GM23338 (cell line): ENCODE results near the gene TAF8. TPM values are rescaled to one million over a fixed set of nuclear protein-coding genes. Genes with fewer than 3 reads are reported as not detected.

Experiments
- ATAC-seq: fragments of 200-7000 bp; cut with Tn5 transposase; 3 replicates; pipeline ENCODE4 v1.9.1; 2020
- DNase-seq: peaks from one replicate; pipeline ENCODE4 v3.0.0-alpha.2; 2015; ENCODE audit warnings: low spot score
- H2AFZ ChIP-seq: fragments of 200-600 bp; sonication (generic); 2 replicates; pipeline ENCODE4 v1.8.0; 2016; ENCODE audit warnings: antibody characterized with exemption, mild to moderate bottlenecking, moderate library complexity
- H3F3A ChIP-seq: fragments of 200-600 bp; sonication (generic); replicated peaks from 2 replicates; pipeline ENCODE4 v1.8.0; 2017; ENCODE audit warnings: antibody characterized with exemption, mixed run types, low read depth
- H3K27ac ChIP-seq: fragments of 200-600 bp; sonication (generic); 2 replicates; pipeline ENCODE4 v1.6.1; 2016; ENCODE audit warnings: low read depth
- H3K27me3 ChIP-seq: fragments of 200-600 bp; sonication (generic); 2 replicates; pipeline ENCODE4 v1.8.0; 2016; ENCODE audit warnings: mild to moderate bottlenecking, mixed run types, moderate library complexity; ENCODE audit not compliant: insufficient read depth
- H3K36me3 ChIP-seq: fragments of 200-600 bp; sonication (generic); 2 replicates; pipeline ENCODE4 v1.8.0; 2016; ENCODE audit warnings: mild to moderate bottlenecking; ENCODE audit not compliant: insufficient read depth
- H3K4me1 ChIP-seq: fragments of 200-600 bp; sonication (generic); 2 replicates; pipeline ENCODE4 v1.8.0; 2016; ENCODE audit warnings: mild to moderate bottlenecking, moderate library complexity; ENCODE audit not compliant: insufficient read depth
- H3K4me2 ChIP-seq: fragments of 200-600 bp; sonication (generic); 2 replicates; pipeline ENCODE4 v1.7.1; 2017; ENCODE audit warnings: mixed run types
- H3K4me3 ChIP-seq: fragments of 200-600 bp; sonication (generic); 2 replicates; pipeline ENCODE4 v1.6.1; 2016; ENCODE audit warnings: mixed run types
- H3K79me2 ChIP-seq: fragments of 200-600 bp; sonication (generic); replicated peaks from 2 replicates; pipeline ENCODE4 v1.8.0; 2017; ENCODE audit warnings: mild to moderate bottlenecking; ENCODE audit not compliant: insufficient read depth
- H3K9me2 ChIP-seq: fragments of 200-600 bp; sonication (generic); 2 replicates; pipeline ENCODE4 v1.8.0; 2017; ENCODE audit not compliant: insufficient read depth
- H4K20me1 ChIP-seq: fragments of 200-600 bp; sonication (generic); replicated peaks from 2 replicates; pipeline ENCODE4 v1.8.0; 2017; ENCODE audit warnings: mild to moderate bottlenecking; ENCODE audit not compliant: insufficient read depth
- H3K27ac Mint-ChIP-seq: 2 replicates; pipeline ENCODE4 v1.8.0; 2020; ENCODE audit warnings: inconsistent platforms, mild to moderate bottlenecking, moderate library complexity, mixed read lengths
- H3K27me3 Mint-ChIP-seq: 3 replicates; pipeline ENCODE4 v1.8.0; 2022; ENCODE audit warnings: low read depth, mild to moderate bottlenecking, moderate library complexity, mixed read lengths, inconsistent platforms; ENCODE audit not compliant: insufficient read depth, poor library complexity
- H3K36me3 Mint-ChIP-seq: 3 replicates; pipeline ENCODE4 v1.8.0; 2021; ENCODE audit warnings: low read depth, mild to moderate bottlenecking, inconsistent platforms, moderate library complexity, mixed read lengths
- H3K4me1 Mint-ChIP-seq: 3 replicates; pipeline ENCODE4 v1.8.0; 2020; ENCODE audit warnings: mild to moderate bottlenecking, inconsistent platforms, mixed read lengths
- H3K4me3 Mint-ChIP-seq: 3 replicates; pipeline ENCODE4 v1.8.0; 2021; ENCODE audit warnings: moderate library complexity, mild to moderate bottlenecking, inconsistent platforms, mixed read lengths
- H3K9me3 Mint-ChIP-seq: 3 replicates; pipeline ENCODE4 v1.8.0; 2020; ENCODE audit warnings: moderate library complexity, mild to moderate bottlenecking, inconsistent platforms, mixed read lengths
- CREB1 ChIP-seq: fragments of 250-450 bp; sonication (Bioruptor Pico); IDR thresholded peaks from 2 replicates; pipeline ENCODE4 v1.5.0; 2020; ENCODE audit warnings: low read depth, mild to moderate bottlenecking, moderate library complexity
- EZH2 ChIP-seq: fragments of 200-600 bp; sonication (generic); IDR thresholded peaks from one replicate; pipeline ENCODE4 v1.8.0; 2017; ENCODE audit warnings: antibody characterized with exemption, mild to moderate bottlenecking, low read depth; ENCODE audit not compliant: unreplicated experiment
- EZH2phosphoT487 ChIP-seq: fragments of 200-600 bp; sonication (generic); IDR thresholded peaks from one replicate; pipeline ENCODE4 v1.8.1; 2018; ENCODE audit warnings: antibody characterized with exemption; ENCODE audit not compliant: unreplicated experiment
- JUNB ChIP-seq: IDR thresholded peaks from one replicate; pipeline ENCODE4 v1.6.1; 2016; ENCODE audit warnings: antibody characterized with exemption; ENCODE audit not compliant: unreplicated experiment
- NANOG ChIP-seq: IDR thresholded peaks from 2 replicates; pipeline ENCODE4 v1.6.1; 2016; ENCODE audit warnings: antibody characterized with exemption, borderline replicate concordance
- POLR2AphosphoS5 ChIP-seq: IDR thresholded peaks from 2 replicates; pipeline ENCODE4 v1.6.1; 2016; ENCODE audit warnings: antibody characterized with exemption, low read depth
- STAT1 ChIP-seq: IDR thresholded peaks from one replicate; pipeline ENCODE4 v1.6.1; 2016; ENCODE audit warnings: antibody characterized with exemption; ENCODE audit not compliant: unreplicated experiment
- ZNF114 ChIP-seq: fragments of 250-450 bp; sonication (Bioruptor Pico); IDR thresholded peaks from 2 replicates; pipeline ENCODE4 v1.5.0; 2020; ENCODE audit warnings: mild to moderate bottlenecking, moderate library complexity
- ZNF331 ChIP-seq: fragments of 250-450 bp; sonication (Bioruptor Pico); IDR thresholded peaks from 2 replicates; pipeline ENCODE4 v1.5.0; 2020; ENCODE audit warnings: low read depth, mild to moderate bottlenecking, moderate library complexity
- polyA plus RNA-seq: library from polyadenylated mRNA; unstranded; fragments of >200 nt; fragmentation: Nextera tagmentation; extraction: Ambion mirVana; gene quantifications from 2 replicates; pipeline ENCODE4 v1.2.1, GENCODE V29; 2016
- total RNA-seq: library from RNA; depleted of rRNA; stranded (reverse); fragments of >200 nt; shearing (Covaris generic); gene quantifications from 2 replicates; pipeline ENCODE4 v1.2.3, GENCODE V29; 2014
- TF ChIP-seq, protein P1 (sequence below): IDR thresholded peaks from 2 replicates; pipeline ENCODE4 v1.6.1; 2016; ENCODE audit warnings: antibody characterized with exemption
- TF ChIP-seq, protein P2 (sequence below), 2 experiments: fragments of 200-600 bp in 1 of 2; sonication (generic) in 1 of 2; conservative IDR thresholded peaks; 2 replicates each; pipeline versions ENCODE4 v1.5.1 to v1.6.1; 2016 to 2017; ENCODE audit warnings: antibody characterized with exemption in 2 of 2, low read depth in 2 of 2, mild to moderate bottlenecking in 2 of 2, moderate library complexity in 1 of 2
- TF ChIP-seq, protein P3 (sequence below): fragments of 250-450 bp; sonication (Bioruptor Pico); IDR thresholded peaks from 2 replicates; pipeline ENCODE4 v1.5.0; 2020; ENCODE audit warnings: mild to moderate bottlenecking, moderate library complexity

TAF8 gene
- total and polyA plus RNA-seq, 2 experiments from 2014 or later, result 18.7 to 30.6 TPM

DNA sequence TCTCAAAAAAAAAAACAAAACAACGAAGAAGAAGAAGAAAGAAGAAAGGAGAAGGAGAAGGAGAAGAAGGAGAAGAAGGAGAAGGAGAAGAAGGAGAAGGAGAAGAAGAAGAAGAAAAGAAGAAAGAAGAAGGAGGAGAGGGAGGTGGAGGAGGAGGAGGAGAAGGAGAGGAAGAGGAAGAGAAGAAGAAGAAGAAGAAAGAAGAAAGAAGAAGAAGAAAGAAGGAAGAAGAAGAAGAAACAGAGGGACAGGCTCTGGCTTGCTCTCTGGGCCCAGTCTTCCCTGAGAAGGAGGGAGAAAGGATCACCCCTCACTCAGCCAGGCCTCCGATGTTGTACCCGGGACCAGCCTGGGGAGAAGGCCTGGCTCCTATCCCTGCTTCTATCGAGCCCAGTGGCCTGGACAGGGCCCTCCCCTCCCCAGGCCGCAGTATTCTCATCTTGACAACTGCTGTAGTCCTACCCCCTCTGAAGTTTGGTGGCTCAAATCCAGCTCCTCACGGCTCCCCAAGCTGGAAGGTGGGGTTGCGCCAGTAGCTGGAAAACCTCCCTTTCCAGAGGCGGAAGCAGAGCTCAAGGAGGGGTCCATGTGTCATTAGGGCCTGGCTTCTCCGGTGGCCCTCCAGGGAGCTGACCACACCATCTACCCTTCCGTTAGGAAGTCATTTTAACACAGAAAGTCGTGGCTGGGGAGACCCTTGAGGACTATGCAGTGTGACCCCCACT, 73.2 kb downstream of the TAF8 start (continued):
- TF ChIP-seq, protein P1, sequence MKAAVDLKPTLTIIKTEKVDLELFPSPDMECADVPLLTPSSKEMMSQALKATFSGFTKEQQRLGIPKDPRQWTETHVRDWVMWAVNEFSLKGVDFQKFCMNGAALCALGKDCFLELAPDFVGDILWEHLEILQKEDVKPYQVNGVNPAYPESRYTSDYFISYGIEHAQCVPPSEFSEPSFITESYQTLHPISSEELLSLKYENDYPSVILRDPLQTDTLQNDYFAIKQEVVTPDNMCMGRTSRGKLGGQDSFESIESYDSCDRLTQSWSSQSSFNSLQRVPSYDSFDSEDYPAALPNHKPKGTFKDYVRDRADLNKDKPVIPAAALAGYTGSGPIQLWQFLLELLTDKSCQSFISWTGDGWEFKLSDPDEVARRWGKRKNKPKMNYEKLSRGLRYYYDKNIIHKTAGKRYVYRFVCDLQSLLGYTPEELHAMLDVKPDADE, result no peak
- TF ChIP-seq EZH2phosphoT487, result no peak

DNA sequence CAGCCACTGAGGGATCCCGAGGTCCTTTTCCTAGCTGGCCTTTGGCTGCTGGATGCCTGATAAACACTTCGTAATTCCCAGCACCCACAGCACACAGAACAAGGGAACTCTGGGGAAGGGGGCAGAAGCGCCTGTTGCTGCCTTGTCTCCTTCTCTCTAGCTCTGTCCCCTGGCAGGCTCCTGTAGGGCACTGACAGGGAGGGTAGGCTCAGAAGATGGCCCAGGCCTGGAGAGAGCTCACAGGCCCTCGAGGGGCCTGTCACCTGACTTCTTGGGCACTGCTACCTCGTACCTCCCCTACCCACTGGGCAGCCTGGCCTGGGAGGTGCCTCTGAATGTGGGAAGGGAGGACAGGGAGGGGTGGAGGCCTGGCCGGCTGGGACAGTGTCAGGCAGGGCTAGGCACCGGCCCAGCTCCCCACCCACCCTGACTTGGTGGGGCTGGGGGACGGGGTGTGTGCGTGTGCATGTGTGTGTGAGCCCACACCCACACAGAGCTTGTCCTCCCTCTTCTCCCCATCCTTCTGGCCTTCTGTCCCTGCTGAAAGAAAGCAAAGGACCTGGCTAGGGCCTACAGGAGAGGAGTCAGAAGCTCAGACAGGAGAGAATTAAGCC, 74.0 kb downstream of the TAF8 start:
- Mint-ChIP-seq H3K9me3 (no peaks in the 10 kb centered on the region), H3K27me3 (peaks cover 13% of the 10 kb centered on the region), H3K4me1 (peaks cover 2% of the 10 kb centered on the region; the same call in 1 of the 3 replicates), H3K27ac (no peak overlapping the region), H3K4me3 (no peak overlapping the region), H3K36me3 (peaks cover 73% of the 10 kb centered on the region)
- no peaks in the 10 kb centered on the region for H3K9me2 ChIP-seq
- no peaks in the 10 kb centered on the region for H3K27me3 ChIP-seq
- no peak overlapping the region for H3K27ac ChIP-seq
- DNase-seq (no peak), ATAC-seq (peak; percentile 17; the same call in 2 of the 3 replicates)
- H3K4me3 ChIP-seq, result no peak overlapping the region
- no peak overlapping the region for H2AFZ ChIP-seq
- H4K20me1 ChIP-seq, result peaks cover 6% of the 10 kb centered on the region
- H3F3A ChIP-seq, result no peaks in the 10 kb centered on the region; the same call in 1 of the 2 replicates
- no peak overlapping the region for H3K4me2 ChIP-seq
- peaks cover 7% of the 10 kb centered on the region for H3K79me2 ChIP-seq
- peaks cover 25% of the 10 kb centered on the region for H3K36me3 ChIP-seq
- H3K4me1 ChIP-seq, result no peaks in the 10 kb centered on the region
- TF ChIP-seq EZH2phosphoT487, result no peak
- no peak for TF ChIP-seq ZNF114 (CRISPR knock-in tag)
- TF ChIP-seq, protein P2, sequence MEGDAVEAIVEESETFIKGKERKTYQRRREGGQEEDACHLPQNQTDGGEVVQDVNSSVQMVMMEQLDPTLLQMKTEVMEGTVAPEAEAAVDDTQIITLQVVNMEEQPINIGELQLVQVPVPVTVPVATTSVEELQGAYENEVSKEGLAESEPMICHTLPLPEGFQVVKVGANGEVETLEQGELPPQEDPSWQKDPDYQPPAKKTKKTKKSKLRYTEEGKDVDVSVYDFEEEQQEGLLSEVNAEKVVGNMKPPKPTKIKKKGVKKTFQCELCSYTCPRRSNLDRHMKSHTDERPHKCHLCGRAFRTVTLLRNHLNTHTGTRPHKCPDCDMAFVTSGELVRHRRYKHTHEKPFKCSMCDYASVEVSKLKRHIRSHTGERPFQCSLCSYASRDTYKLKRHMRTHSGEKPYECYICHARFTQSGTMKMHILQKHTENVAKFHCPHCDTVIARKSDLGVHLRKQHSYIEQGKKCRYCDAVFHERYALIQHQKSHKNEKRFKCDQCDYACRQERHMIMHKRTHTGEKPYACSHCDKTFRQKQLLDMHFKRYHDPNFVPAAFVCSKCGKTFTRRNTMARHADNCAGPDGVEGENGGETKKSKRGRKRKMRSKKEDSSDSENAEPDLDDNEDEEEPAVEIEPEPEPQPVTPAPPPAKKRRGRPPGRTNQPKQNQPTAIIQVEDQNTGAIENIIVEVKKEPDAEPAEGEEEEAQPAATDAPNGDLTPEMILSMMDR (conservative IDR thresholded peaks at IDR 0.05; ENCODE audit: low read depth in 2 of 2), result no peak
- TF ChIP-seq EZH2, result no peak
- no peak for TF ChIP-seq JUNB
- TF ChIP-seq, protein P3, sequence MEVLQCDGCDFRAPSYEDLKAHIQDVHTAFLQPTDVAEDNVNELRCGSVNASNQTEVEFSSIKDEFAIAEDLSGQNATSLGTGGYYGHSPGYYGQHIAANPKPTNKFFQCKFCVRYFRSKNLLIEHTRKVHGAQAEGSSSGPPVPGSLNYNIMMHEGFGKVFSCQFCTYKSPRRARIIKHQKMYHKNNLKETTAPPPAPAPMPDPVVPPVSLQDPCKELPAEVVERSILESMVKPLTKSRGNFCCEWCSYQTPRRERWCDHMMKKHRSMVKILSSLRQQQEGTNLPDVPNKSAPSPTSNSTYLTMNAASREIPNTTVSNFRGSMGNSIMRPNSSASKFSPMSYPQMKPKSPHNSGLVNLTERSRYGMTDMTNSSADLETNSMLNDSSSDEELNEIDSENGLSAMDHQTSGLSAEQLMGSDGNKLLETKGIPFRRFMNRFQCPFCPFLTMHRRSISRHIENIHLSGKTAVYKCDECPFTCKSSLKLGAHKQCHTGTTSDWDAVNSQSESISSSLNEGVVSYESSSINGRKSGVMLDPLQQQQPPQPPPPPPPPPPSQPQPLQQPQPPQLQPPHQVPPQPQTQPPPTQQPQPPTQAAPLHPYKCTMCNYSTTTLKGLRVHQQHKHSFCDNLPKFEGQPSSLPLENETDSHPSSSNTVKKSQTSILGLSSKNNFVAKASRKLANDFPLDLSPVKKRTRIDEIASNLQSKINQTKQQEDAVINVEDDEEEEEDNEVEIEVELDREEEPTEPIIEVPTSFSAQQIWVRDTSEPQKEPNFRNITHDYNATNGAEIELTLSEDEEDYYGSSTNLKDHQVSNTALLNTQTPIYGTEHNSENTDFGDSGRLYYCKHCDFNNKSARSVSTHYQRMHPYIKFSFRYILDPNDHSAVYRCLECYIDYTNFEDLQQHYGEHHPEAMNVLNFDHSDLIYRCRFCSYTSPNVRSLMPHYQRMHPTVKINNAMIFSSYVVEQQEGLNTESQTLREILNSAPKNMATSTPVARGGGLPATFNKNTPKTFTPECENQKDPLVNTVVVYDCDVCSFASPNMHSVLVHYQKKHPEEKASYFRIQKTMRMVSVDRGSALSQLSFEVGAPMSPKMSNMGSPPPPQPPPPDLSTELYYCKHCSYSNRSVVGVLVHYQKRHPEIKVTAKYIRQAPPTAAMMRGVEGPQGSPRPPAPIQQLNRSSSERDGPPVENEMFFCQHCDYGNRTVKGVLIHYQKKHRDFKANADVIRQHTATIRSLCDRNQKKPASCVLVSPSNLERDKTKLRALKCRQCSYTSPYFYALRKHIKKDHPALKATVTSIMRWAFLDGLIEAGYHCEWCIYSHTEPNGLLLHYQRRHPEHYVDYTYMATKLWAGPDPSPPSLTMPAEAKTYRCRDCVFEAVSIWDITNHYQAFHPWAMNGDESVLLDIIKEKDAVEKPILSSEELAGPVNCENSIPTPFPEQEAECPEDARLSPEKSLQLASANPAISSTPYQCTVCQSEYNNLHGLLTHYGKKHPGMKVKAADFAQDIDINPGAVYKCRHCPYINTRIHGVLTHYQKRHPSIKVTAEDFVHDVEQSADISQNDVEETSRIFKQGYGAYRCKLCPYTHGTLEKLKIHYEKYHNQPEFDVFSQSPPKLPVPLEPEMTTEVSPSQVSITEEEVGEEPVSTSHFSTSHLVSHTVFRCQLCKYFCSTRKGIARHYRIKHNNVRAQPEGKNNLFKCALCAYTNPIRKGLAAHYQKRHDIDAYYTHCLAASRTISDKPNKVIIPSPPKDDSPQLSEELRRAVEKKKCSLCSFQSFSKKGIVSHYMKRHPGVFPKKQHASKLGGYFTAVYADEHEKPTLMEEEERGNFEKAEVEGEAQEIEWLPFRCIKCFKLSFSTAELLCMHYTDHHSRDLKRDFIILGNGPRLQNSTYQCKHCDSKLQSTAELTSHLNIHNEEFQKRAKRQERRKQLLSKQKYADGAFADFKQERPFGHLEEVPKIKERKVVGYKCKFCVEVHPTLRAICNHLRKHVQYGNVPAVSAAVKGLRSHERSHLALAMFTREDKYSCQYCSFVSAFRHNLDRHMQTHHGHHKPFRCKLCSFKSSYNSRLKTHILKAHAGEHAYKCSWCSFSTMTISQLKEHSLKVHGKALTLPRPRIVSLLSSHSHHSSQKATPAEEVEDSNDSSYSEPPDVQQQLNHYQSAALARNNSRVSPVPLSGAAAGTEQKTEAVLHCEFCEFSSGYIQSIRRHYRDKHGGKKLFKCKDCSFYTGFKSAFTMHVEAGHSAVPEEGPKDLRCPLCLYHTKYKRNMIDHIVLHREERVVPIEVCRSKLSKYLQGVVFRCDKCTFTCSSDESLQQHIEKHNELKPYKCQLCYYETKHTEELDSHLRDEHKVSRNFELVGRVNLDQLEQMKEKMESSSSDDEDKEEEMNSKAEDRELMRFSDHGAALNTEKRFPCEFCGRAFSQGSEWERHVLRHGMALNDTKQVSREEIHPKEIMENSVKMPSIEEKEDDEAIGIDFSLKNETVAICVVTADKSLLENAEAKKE, result no peak
- TF ChIP-seq NANOG, result no peak
- TF ChIP-seq STAT1, result no peak
- TF ChIP-seq, protein P1, result no peak
- TF ChIP-seq ZNF331 (CRISPR knock-in tag), result no peak
- no peak for TF ChIP-seq CREB1
- TF ChIP-seq POLR2AphosphoS5, result no peak
